Erythroblast (primary cell): ENCODE results near the gene CD300LD.

ENCODE experiments used
- GATA1 ChIP-seq: IDR thresholded peaks from 2 replicates; pipeline ENCODE4 v1.6.1; 2011; ENCODE audit warnings: low read depth, mild to moderate bottlenecking, control low read depth, low read length, moderate library complexity
- POLR2A ChIP-seq: IDR thresholded peaks from 2 replicates; pipeline ENCODE4 v1.6.1; 2011; ENCODE audit warnings: mild to moderate bottlenecking, low read length

DNA sequence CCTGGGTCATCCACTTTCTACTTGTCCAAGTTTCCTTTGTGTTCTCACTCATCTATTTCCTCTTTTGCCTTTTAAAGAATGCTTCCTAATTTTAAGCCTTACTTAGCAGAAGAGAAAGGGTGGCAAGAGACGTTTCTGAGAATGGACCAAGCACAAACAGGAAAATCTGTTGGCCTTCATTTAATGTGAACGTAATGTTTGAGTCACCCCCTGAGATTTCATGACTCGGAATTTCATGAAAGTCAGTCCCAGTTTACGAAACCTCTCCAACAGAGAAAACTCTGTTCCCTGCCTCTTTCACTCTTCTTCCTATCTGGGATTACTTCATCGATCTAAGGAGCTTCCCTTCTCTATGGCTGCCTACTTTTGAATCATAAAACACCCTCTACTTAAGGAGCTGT, 31.6 kb upstream of the CD300LD start, which contains the start of gene CD300E:
- TF ChIP-seq POLR2A (no peak), GATA1 (no peak)
